C4-2B (cell line): Measurements from ENCODE around the gene ZNF318.

ENCODE experiments used
- H3K27ac ChIP-seq: fragments of 450-650 bp; 2 replicates; pipeline ENCODE4 v1.5.1; 2017
- ZFX ChIP-seq: fragments of 450-650 bp; IDR thresholded peaks from 2 replicates; pipeline ENCODE4 v1.6.1; 2017
- TF ChIP-seq, protein P1 (sequence below): fragments of 450-650 bp; conservative IDR thresholded peaks from 2 replicates; pipeline ENCODE4 v1.5.1; 2017; ENCODE audit warnings: mild to moderate bottlenecking

Gene ZNF318

DNA sequence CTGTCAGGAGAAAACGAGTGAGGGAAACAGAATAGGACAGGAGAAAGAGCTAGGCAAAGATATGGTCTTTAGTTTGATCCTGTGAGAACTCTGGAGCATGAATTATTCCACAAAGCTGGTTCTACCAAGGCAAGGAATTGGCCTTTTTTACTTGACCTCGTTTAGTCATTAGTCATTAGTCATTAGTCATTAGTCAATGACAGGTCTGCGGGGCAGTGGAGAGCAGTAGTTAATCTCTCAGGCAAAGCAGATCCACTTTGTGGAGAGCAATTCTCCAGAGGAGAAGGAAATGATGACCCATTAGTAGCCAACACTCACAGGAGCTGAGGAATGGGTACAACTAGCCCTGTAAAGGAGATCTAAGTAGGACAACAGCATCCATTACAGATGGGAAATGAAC, 35.9 kb upstream of the ZNF318 start:
- H3K27ac ChIP-seq, result no peak overlapping the region
- TF ChIP-seq ZFX, result no peak
- TF ChIP-seq, protein P1, sequence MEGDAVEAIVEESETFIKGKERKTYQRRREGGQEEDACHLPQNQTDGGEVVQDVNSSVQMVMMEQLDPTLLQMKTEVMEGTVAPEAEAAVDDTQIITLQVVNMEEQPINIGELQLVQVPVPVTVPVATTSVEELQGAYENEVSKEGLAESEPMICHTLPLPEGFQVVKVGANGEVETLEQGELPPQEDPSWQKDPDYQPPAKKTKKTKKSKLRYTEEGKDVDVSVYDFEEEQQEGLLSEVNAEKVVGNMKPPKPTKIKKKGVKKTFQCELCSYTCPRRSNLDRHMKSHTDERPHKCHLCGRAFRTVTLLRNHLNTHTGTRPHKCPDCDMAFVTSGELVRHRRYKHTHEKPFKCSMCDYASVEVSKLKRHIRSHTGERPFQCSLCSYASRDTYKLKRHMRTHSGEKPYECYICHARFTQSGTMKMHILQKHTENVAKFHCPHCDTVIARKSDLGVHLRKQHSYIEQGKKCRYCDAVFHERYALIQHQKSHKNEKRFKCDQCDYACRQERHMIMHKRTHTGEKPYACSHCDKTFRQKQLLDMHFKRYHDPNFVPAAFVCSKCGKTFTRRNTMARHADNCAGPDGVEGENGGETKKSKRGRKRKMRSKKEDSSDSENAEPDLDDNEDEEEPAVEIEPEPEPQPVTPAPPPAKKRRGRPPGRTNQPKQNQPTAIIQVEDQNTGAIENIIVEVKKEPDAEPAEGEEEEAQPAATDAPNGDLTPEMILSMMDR, result no peak

DNA sequence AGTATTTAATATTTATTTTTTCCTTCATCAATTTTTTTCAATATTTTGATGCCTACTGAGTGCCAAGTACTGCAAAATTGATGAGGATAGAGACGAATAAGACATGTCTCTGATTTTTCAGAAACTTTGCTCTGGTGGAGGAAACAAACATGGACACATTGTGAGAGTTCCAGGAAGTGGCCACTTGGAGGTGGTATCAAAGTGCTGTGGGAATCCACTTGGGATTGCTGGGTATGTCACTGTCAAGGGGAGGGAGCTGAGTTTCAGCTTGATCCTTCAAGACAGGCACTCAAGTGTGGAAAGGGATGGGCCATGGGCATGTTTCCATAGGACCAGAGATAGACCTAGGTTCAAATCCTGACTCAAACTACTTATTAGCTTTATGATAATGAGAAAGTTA, 33.4 kb upstream of the ZNF318 start:
- TF ChIP-seq ZFX, result no peak
- TF ChIP-seq, protein P1, result no peak; the same call in 1 of the 2 replicates
- no peak overlapping the region for H3K27ac ChIP-seq

DNA sequence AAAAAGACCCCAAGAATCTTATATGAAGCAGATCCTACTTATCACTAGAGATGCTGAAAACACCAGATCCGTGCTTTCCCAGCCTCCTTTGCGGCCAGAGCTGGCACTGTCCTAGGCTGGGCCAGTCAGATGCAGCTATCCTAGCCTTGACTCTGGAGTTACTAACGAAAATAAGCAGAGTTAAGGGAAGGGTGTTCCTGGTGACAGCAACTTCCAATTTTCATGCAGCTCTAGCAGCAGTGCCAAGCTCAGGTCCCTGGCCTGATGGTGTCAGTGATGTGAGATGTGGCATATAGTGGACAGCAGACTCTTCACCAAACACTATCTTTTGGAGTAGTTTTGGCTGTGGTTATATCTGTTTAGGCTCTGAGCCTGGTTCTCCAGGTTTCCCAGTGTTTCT, 32.3 kb upstream of the ZNF318 start:
- no peak for TF ChIP-seq ZFX
- TF ChIP-seq, protein P1, result no peak
- H3K27ac ChIP-seq, result no peak overlapping the region

DNA sequence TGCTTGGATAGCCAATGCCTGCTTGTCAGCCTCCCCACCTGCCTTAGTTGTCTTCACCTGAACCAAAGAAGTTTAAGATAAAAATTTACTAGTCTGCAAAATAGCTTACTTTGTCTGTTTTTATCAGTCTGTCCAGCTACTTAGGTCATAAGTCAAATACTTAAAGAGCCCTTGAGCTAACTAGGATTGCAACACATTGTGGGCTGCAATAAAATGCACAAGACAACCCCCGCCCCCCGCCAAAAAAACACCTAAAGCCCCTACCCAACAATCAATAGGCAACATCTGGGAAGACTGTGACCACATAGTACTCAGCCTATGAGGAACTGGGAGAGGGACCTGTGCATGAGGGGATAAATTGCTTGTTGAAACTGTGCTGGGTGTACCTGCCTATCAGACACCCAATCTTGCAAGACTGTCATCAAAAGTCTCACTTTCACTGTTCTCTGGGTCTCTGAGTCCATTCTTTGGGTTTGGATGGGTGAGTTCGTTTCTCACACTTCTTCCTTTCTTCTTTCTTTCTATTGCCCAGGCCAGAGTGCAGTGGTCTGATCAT, 30.6 kb upstream of the ZNF318 start:
- no peak overlapping the region for H3K27ac ChIP-seq
- TF ChIP-seq, protein P1, result no peak
- no peak for TF ChIP-seq ZFX

DNA sequence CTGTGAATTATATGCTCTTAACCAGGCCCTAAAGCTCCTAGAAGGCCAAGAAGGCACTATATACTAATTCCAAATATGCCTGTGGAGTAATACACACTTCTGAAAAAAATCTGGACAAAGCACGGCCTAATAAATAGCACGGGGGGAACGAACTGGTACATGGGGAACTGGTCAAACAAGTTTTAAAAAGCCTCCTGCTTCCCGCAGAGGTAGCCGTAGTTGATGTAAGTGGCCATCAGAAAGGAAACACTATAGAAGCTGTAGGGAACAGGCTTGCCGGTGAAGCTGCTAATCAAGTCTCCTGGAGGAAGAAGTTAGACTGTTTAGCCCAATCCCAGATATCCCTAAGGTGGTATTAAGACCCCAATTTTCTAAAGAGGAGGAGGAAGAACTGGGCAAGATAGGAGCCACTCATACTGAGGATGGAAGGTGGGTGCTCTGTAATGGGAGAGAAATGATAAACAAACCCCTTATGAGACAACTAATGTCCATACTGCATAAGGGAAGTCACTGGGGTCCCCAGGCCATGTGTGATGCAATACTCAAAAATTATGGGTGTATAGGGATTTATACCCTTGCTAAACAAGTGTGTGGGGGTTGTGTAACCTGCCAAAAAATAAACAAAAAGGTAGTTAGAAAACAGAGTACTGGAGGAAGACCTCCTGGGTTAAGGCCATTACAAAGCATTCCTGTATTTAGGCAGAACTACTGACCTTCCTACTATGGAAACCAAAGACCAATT, 27.1 kb upstream of the ZNF318 start:
- TF ChIP-seq, protein P1, result no peak
- TF ChIP-seq ZFX, result no peak
- no peak overlapping the region for H3K27ac ChIP-seq

DNA sequence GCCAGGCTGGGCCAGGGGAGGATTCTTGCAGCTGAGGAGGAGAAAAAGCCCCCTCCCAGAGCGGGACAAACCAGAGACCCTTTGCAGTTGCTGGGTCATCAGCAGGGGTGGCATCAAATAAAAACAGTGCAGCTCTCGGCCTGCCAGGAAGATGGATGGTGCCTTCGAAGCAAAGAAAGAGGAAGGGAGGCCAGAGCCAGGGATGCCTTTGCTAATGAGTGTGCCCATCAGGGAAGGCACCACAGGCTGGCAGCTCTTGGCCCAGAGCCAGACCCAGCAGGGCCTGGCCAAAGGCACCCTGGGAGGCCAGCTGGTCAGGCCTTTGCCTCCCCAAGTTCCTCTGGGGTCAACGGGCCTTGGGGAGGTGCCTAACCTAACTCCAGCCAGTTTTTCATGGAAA, 26.3 kb upstream of the ZNF318 start:
- no peak overlapping the region for H3K27ac ChIP-seq

DNA sequence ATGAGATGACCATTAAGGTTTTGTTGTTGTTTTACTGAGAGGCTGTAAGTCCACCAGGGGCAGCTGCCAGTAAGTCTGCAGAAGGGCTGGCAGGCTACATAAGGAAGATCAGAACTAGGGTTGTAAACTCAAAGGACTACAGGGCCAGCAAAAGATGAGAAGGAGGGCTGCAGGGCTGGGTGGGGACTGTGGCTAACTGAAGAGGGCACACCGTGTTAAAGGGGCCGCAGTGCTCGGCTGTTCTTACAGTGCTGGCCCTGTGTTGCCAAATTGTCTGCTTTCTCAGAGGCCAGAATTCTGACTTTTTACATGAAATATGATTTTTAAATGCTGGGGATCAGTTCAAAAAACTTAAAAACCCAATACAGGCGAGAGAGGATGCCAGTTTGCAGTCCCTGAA, 25.5 kb upstream of the ZNF318 start:
- TF ChIP-seq ZFX, result no peak
- TF ChIP-seq, protein P1, result no peak
- H3K27ac ChIP-seq, result no peak overlapping the region

More for the DNA sequence above, 26.3 kb upstream of the ZNF318 start:
- no peak for TF ChIP-seq ZFX
- TF ChIP-seq, protein P1, result no peak
